ENCODE data around the gene CCL2. TPM values are rescaled to one million over a fixed set of nuclear protein-coding genes. Genes with fewer than 3 reads are reported as not detected.

Gene CCL2
- total and polyA plus RNA-seq, 2 of the 8 experiments (the other 6 are each of a cell fraction or from before 2014, with no cell fraction given), result 3.0 to 3.7 TPM

DNA sequence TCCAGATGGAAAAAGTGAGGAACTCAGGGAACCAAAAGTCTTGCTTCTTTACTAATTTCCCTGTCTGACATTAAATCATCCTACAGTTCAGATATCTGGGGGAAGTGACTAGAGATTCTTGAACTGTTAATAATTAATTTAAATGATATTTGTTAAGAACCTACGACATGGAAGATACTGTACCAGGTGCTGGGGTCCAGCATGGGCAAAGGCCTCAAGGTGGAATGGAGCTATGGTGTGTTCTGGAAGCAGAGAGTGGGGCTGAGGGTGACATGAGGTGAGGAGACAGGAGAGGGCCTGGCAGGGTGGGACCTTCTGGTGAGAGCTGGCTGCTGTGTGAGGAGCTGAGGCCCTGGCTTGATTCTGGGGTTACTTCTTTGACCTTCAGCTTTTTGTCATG lies 6.0 kb upstream of the CCL2 start:
- H3K14ac ChIP-seq (ENCODE audit: insufficient read length), result no peak overlapping the region
- CTCF ChIA-PET (ENCODE audit: partially characterized antibody), result interaction anchor here (0.6 to 2.9 kb wide), 3 partner anchors 26 to 58 kb away, joined by 3 to 13 read pairs (median 4); no protein-coding TSS in a partner anchor
- no peak overlapping the region for H2BK12ac ChIP-seq (ENCODE audit: low read depth, low read length)
- no peak overlapping the region for H2BK120ac ChIP-seq (replicated peaks; ENCODE audit: low read depth, low read length)
- POLR2A ChIA-PET (ENCODE audit: partially characterized antibody), result no interaction called here
- no peak overlapping the region for H2BK20ac ChIP-seq (ENCODE audit: low read length)
- no peaks in the 10 kb centered on the region for H3K23me2 ChIP-seq (ENCODE audit: low read depth, low read length)
- no peak for TF ChIP-seq NANOG (IDR thresholded peaks at IDR 0.05; ENCODE audit: insufficient read depth, low read depth, low read length, poor library complexity, severe bottlenecking)
- TF ChIP-seq TBP (IDR thresholded peaks at IDR 0.05; ENCODE audit: low read depth, low read length), result no peak
- no peak for TF ChIP-seq SIRT6 (IDR thresholded peaks at IDR 0.05; ENCODE audit: low read length)
- no peak for TF ChIP-seq YY1 (IDR thresholded peaks at IDR 0.05; ENCODE audit: low read depth, low read length)
- TF ChIP-seq ATF3 (IDR thresholded peaks at IDR 0.05; ENCODE audit: insufficient read depth, low read depth, low read length), result no peak
- TF ChIP-seq ZNF274 (IDR thresholded peaks at IDR 0.05; ENCODE audit: borderline replicate concordance, extremely low read depth, low read length), result no peak
- no peak for TF ChIP-seq PHF8 (conservative IDR thresholded peaks at IDR 0.05; ENCODE audit: low read depth, low read length)
- TF ChIP-seq JUND (IDR thresholded peaks at IDR 0.05; ENCODE audit: low read length), result no peak
- TF ChIP-seq, protein P1, sequence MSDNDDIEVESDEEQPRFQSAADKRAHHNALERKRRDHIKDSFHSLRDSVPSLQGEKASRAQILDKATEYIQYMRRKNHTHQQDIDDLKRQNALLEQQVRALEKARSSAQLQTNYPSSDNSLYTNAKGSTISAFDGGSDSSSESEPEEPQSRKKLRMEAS (IDR thresholded peaks at IDR 0.05), result no peak
- TF ChIP-seq TCF12 (IDR thresholded peaks at IDR 0.05; ENCODE audit: low read depth, low read length), result no peak
- TF ChIP-seq CEBPB (IDR thresholded peaks at IDR 0.05; ENCODE audit: low read depth, low read length), result no peak
- no peak for TF ChIP-seq BRCA1 (IDR thresholded peaks at IDR 0.05; ENCODE audit: low read depth, low read length)
- no peak overlapping the region for H3K23ac ChIP-seq (ENCODE audit: insufficient read length)
- H2BK15ac ChIP-seq (ENCODE audit: low read length), result no peak overlapping the region
- no peak overlapping the region for H3K4me2 ChIP-seq (ENCODE audit: insufficient read depth in 1 of 2, low read depth in 2 of 2, low read length in 2 of 2)
- H3K4me1 ChIP-seq (replicated peaks in 1 of 4; ENCODE audit: control insufficient read depth in 3 of 4, insufficient read depth in 4 of 4, low read length in 3 of 4), result peaks cover 0 to 3% (median 0%) of the 10 kb centered on the region in 4 experiments; a peak in 3 of 7 replicates
- H3K79me1 ChIP-seq (ENCODE audit: low read depth, low read length), result no peaks in the 10 kb centered on the region
- H4K8ac ChIP-seq (ENCODE audit: extremely low read depth, insufficient read depth, low read length), result no peak overlapping the region
- H3K36me3 ChIP-seq (ENCODE audit: control insufficient read depth in 2 of 4, insufficient read depth in 4 of 4, low read length in 3 of 4), result no peaks in the 10 kb centered on the region
- no peaks in the 10 kb centered on the region for H3K79me2 ChIP-seq (ENCODE audit: control insufficient read depth in 1 of 2, insufficient read depth in 2 of 2, low read length in 2 of 2)
- H3K9ac ChIP-seq (replicated peaks in 1 of 4; ENCODE audit: extremely low read depth in 1 of 4, low read depth in 3 of 4, low read length in 3 of 4), result no peak overlapping the region
- no peak overlapping the region for H4K5ac ChIP-seq (ENCODE audit: insufficient read length, low read depth, low read length)
- peaks cover 0 to 3% (median 0%) of the 10 kb centered on the region in 4 experiments; a peak in 1 of 7 replicates for H3K27me3 ChIP-seq (replicated peaks in 1 of 4; ENCODE audit: control insufficient read depth in 3 of 4, extremely low read depth in 1 of 4, insufficient read depth in 3 of 4, low read length in 3 of 4)
- H3K27ac ChIP-seq (ENCODE audit: low read depth, low read length), result no peak overlapping the region
- no peak overlapping the region for H3K18ac ChIP-seq (ENCODE audit: extremely low read depth, low read length)
- H4K91ac ChIP-seq (replicated peaks; ENCODE audit: insufficient read length, low read length), result no peak overlapping the region
- no peak overlapping the region for H3K4me3 ChIP-seq (ENCODE audit: extremely low read depth in 1 of 4, insufficient read depth in 2 of 4, low read depth in 3 of 4, low read length in 4 of 4)
- H3K9me3 ChIP-seq (ENCODE audit: insufficient read depth in 2 of 2, low read depth in 1 of 2, low read length in 1 of 2), result no peaks in the 10 kb centered on the region
- H4K20me1 ChIP-seq (replicated peaks in 1 of 2; ENCODE audit: control insufficient read depth in 1 of 2, insufficient read depth in 2 of 2, low read length in 2 of 2), result no peaks in the 10 kb centered on the region
- H3K4ac ChIP-seq (replicated peaks; ENCODE audit: insufficient read length, low read depth, low read length), result no peak overlapping the region
- H2AK5ac ChIP-seq (ENCODE audit: low read depth, low read length), result no peak overlapping the region
- DNase-seq (ENCODE audit: low read depth in 1 of 2, low spot score in 2 of 2) (no peak), FAIRE-seq (no peak)
- WGBS, 2 experiments (ENCODE audit: extremely low coverage in 1 of 2, insufficient coverage in 1 of 2, insufficient read length in 1 of 2, insufficient replicate concordance in 2 of 2, low coverage in 1 of 2, low lambda C conversion rate in 2 of 2, missing lambda C conversion rate in 1 of 2), result 88% methylated on average over 1 of the region's 1 CpG; no CpG with 5 or more reads in 1 of the 2 experiments
- H3K56ac ChIP-seq (replicated peaks; ENCODE audit: insufficient read length, low read depth, low read length), result no peak overlapping the region
- no peak overlapping the region for H2AFZ ChIP-seq (ENCODE audit: low read length)
- H2BK5ac ChIP-seq (ENCODE audit: low read depth, low read length), result no peak overlapping the region
